Natural killer cell treated with Interleukin-12 subunit alpha and Interleukin-12 subunit beta and Interleukin-15 and Interleukin-18, amount 100 ng/mL, for 72 hours (primary cell): ENCODE data around the gene EFHD2. TPM values are rescaled to one million over a fixed set of nuclear protein-coding genes. Genes with fewer than 3 reads are reported as not detected.
A peak's percentile ranks its signal among the peaks of the same experiment; 100 is the strongest.
"Not testable (repeated sequence)": the region's sequence is repeated elsewhere in the genome, so short reads cannot be mapped to it uniquely, and the experiment has no call there.

Experiments used
- ATAC-seq, 2 donors: fragments of 150-1000 bp; cut with Tn5 transposase in 1 of 2; sonication (Bioruptor Pico), chemical (Tn5 transposase) in 1 of 2; 2 replicates each; pipeline ENCODE4 v1.10.0; 2021
- DNase-seq: peaks from one replicate; pipeline ENCODE4 v3.0.0; 2022; ENCODE audit warnings: low spot score
- H3K27ac Mint-ChIP-seq, 2 donors: 1 replicate in 1 of 2; 2 replicates in 1 of 2; pipeline ENCODE4 v1.8.0; 2022; ENCODE audit warnings: mixed read lengths in 2 of 2, mild to moderate bottlenecking in 1 of 2, moderate library complexity in 1 of 2
- H3K27me3 Mint-ChIP-seq, 2 donors: 1 replicate in 1 of 2; 2 replicates in 1 of 2; pipeline ENCODE4 v1.8.0; 2022; ENCODE audit warnings: mixed read lengths in 2 of 2
- H3K36me3 Mint-ChIP-seq: one replicate; pipeline ENCODE4 v1.8.0; 2022; ENCODE audit warnings: mixed read lengths
- H3K4me1 Mint-ChIP-seq, 2 donors: 1 replicate in 1 of 2; 2 replicates in 1 of 2; pipeline ENCODE4 v1.8.0; 2022; ENCODE audit warnings: low read depth in 2 of 2, mixed read lengths in 2 of 2, mild to moderate bottlenecking in 1 of 2
- H3K4me3 Mint-ChIP-seq: one replicate; pipeline ENCODE4 v1.8.0; 2022; ENCODE audit warnings: mixed read lengths
- H3K9me3 Mint-ChIP-seq: 2 replicates; pipeline ENCODE4 v1.8.0; 2022; ENCODE audit warnings: mixed read lengths
- total RNA-seq, 2 donors: library from RNA; stranded (reverse); gene quantifications; one replicate each; pipeline ENCODE4 v1.2.3, GENCODE V29; 2022

The EFHD2 gene
- total RNA-seq, 2 donors from 2014 or later, result 164 to 185 TPM

- Mint-ChIP-seq H3K4me3 (peak overlapping the region; percentile 61), H3K4me1 (peaks cover 42 to 43% of the 10 kb centered on the region in 2 donors), H3K27ac (peak overlapping the region; percentile 86 to 95), H3K27me3 (no peaks in the 10 kb centered on the region), H3K36me3 (no peaks in the 10 kb centered on the region), H3K9me3 (no peaks in the 10 kb centered on the region)
- DNase-seq (no peak), ATAC-seq (no peak)
These were observed 16.3 kb downstream of the EFHD2 start for GRCh38 chr1:15425958-15426357.

DNA sequence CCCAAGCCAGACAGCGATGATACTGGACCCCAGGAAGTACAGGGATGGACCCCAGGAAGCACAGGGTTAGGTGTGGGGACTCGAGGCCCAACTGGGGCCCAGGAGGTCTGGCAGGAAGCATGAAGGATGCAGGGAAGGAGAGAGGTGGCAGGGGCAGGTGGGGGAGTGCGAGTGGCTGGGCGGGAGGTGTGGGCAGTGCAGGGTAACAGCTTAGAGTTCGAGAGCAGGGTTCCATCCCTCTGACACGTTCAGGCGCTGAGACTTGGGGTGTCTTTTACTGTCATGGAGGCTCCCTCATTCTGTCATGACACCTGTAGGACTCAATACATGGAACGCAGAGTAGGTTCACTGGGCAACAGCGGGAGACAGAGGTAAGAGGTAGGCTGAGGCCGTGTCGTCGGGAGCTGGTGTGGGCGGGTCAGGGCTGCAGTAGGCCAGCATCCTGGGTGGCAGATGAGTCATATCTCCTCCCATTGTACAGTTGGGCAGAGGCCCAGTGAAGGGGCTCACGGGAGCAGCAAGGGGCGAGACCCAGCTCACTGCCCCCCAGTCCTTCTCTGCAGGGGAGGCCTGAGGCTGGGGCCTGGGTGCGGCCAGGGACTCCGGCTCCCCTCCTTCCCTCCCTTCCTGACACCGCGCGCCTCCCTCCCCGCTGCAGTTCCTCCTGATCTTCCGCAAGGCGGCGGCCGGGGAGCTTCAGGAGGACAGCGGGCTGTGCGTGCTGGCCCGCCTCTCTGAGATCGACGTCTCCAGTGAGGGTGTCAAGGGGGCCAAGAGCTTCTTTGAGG lies 17.0 kb downstream of the EFHD2 start:
- ATAC-seq (peak in 1 of 2 donors; percentile 52), DNase-seq (no peak)
- no peaks in the 10 kb centered on the region for H3K36me3 Mint-ChIP-seq
- H3K27ac Mint-ChIP-seq, result peak overlapping the region; percentile 86 to 95
- H3K4me3 Mint-ChIP-seq, result peak overlapping the region; percentile 61
- no peaks in the 10 kb centered on the region for H3K27me3 Mint-ChIP-seq
- H3K9me3 Mint-ChIP-seq, result no peaks in the 10 kb centered on the region
- peaks cover 36% of the 10 kb centered on the region in 2 donors for H3K4me1 Mint-ChIP-seq

- Mint-ChIP-seq H3K36me3 (no peaks in the 10 kb centered on the region), H3K27ac (peak overlapping the region; percentile 66 to 95), H3K27me3 (no peaks in the 10 kb centered on the region), H3K4me1 (peaks cover 34% of the 10 kb centered on the region in 2 donors), H3K4me3 (no peak overlapping the region), H3K9me3 (no peaks in the 10 kb centered on the region)
- ATAC-seq, result peak in 1 of 2 donors; percentile 1
- no peak for DNase-seq
These were observed 17.6 kb downstream of the EFHD2 start for GRCh38 chr1:15427280-15427666.

DNA sequence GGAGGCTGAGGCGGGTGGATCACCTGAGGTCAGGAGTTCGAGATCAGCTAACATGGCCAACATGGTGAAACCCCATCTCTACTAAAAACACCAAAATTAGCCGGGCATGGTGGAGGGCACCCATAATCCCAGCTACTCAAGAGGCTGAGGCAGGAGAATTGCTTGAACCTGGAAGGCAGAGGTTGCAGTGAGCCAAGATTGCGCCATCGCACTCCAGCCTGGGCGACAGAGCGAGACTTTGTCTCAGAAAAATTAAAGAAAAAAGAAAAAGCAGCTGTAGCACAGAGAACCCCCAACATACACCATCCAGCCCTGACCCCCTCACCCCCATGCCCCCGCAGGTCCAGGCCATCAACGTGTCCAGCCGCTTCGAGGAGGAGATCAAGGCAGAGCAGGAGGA lies 18.6 kb downstream of the EFHD2 start:
- Mint-ChIP-seq H3K27ac (peak overlapping the region; percentile 66 to 95), H3K4me1 (peaks cover 32 to 33% of the 10 kb centered on the region in 2 donors)
- DNase-seq, H3K27me3 Mint-ChIP-seq, H3K9me3 Mint-ChIP-seq, H3K36me3 Mint-ChIP-seq, ATAC-seq, H3K4me3 Mint-ChIP-seq: not testable (repeated sequence)

DNA sequence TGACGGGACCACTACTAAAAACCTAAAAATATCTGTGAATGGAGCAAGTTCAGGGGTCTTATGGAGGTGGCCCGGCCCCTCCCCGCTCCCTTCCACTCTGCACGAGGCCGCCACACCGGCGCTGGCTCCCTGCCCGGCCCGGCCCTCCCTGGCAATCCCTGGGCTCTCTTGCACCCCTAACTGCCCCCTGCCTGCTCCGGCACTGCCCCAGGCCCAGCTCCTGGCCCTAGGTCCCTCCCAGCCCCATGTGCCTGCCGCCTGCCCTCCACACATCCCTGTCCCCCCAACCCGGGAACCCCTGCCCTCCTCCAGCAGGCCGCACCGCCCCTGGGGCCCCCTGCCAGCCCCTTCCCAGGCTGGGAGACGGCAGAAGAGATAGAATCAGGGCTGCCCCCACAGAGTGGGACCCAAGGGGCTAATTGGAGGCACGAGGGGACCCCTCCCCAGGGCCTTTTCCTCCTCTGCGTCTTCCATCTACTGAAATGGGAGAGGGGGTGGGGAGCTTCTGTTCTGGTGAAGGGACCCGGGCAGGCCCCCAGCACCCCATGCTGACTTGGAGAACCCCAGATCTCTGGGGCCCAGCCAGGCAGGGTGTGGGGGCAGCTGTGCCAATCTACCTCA lies 19.2 kb downstream of the EFHD2 start:
- Mint-ChIP-seq H3K4me1 (peaks cover 29 to 31% of the 10 kb centered on the region in 2 donors), H3K9me3 (no peaks in the 10 kb centered on the region), H3K27me3 (no peaks in the 10 kb centered on the region), H3K36me3 (no peaks in the 10 kb centered on the region), H3K27ac (no peak overlapping the region), H3K4me3 (no peak overlapping the region)
- ATAC-seq, result no peak
- DNase-seq, result no peak

GRCh38 chr1:15429701-15430149 lies 20.0 kb downstream of the EFHD2 start:
- DNase-seq, result no peak
- no peaks in the 10 kb centered on the region for H3K27me3 Mint-ChIP-seq
- H3K27ac Mint-ChIP-seq, result peak overlapping the region; percentile 62 to 80
- ATAC-seq, result peak; percentile 58 to 60
- no peaks in the 10 kb centered on the region for H3K9me3 Mint-ChIP-seq
- H3K4me3 Mint-ChIP-seq, result no peak overlapping the region
- no peaks in the 10 kb centered on the region for H3K36me3 Mint-ChIP-seq
- peaks cover 24 to 27% of the 10 kb centered on the region in 2 donors for H3K4me1 Mint-ChIP-seq

- Mint-ChIP-seq H3K36me3 (no peaks in the 10 kb centered on the region), H3K4me1 (peaks cover 26% of the 10 kb centered on the region in 2 donors), H3K4me3 (no peak overlapping the region), H3K27ac (peak overlapping the region; percentile 62 to 82), H3K27me3 (no peaks in the 10 kb centered on the region), H3K9me3 (no peaks in the 10 kb centered on the region)
- ATAC-seq (peak; percentile 71), DNase-seq (no peak)
These were observed 21.3 kb downstream of the EFHD2 start for GRCh38 chr1:15430787-15431570.

- no peaks in the 10 kb centered on the region for H3K36me3 Mint-ChIP-seq
- peak overlapping the region; percentile 62 to 82 for H3K27ac Mint-ChIP-seq
- H3K4me1 Mint-ChIP-seq, result peaks cover 20% of the 10 kb centered on the region in 2 donors
- no peaks in the 10 kb centered on the region for H3K9me3 Mint-ChIP-seq
- ATAC-seq, result no peak
- no peak for DNase-seq
- H3K4me3 Mint-ChIP-seq, result no peak overlapping the region
- no peaks in the 10 kb centered on the region for H3K27me3 Mint-ChIP-seq
These were observed 21.9 kb downstream of the EFHD2 start for GRCh38 chr1:15431571-15431948.

DNA sequence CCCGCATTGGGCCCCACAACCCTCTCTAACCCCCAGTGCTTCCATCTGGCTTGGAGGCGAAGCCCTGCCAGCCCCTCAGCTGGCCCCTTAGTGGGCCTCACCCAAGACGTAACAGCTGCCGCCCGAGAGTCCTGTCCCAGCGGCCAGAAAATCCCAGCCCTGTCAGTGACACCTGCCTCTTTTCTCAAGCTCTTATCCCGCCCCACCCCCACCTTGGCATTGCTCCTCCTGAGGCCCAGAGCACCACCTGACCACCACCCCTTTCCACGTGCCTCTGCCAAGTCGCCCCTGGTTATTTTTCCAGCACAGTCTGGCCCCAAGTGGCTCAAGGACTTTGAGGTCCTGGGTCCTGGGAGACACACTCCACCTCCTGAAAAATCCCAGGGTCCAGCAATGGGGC lies 22.6 kb downstream of the EFHD2 start:
- ATAC-seq (no peak), DNase-seq (no peak)
- Mint-ChIP-seq H3K9me3 (no peaks in the 10 kb centered on the region), H3K27ac (peak overlapping the region; percentile 39 to 74), H3K4me1 (peaks cover 18% of the 10 kb centered on the region in 2 donors), H3K4me3 (no peak overlapping the region), H3K36me3 (no peaks in the 10 kb centered on the region), H3K27me3 (no peaks in the 10 kb centered on the region)

DNA sequence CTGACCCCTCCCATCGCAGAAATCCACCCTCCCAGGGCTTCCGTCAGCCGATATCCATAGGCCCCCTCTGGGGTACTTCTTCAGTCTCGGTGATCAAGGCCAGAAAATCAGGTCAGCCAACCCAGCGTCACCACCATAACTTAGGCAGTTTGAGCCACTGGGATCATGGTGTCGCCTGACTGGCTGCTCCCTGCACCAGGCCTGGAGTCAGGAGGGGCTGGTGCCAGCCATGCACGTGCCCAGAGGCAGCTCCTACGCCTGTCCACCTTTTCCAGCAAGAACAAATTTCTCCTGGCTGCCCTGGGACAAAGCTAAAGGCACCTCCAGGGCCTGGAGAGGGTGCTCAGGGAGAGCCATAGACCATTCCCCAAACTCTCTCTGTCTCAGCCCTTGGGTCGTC lies 23.8 kb downstream of the EFHD2 start:
- DNase-seq (no peak), ATAC-seq (no peak)
- Mint-ChIP-seq H3K4me1 (peaks cover 16 to 18% of the 10 kb centered on the region in 2 donors), H3K36me3 (no peaks in the 10 kb centered on the region), H3K27ac (peak overlapping the region in 1 of 2 donors; percentile 74), H3K4me3 (no peak overlapping the region), H3K9me3 (no peaks in the 10 kb centered on the region), H3K27me3 (no peaks in the 10 kb centered on the region)

DNA sequence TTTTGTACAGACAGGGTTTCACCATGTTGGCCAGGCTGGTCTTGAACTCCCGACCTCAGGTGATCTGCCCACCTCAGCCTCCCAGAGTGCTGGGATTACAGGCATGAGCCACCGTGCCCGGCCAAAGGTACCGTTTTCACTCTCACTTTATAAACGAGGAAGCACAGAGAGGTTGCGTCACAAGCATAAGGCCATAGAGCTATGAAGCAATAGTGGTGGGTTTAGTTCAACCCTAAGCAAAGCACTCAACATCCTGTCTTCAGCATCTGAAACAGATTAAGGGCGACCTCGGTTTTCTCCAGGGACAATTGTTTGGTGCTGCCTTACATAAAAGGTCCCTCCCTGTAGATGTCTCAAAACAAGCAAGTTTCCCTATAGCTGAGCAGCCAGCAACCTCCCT lies 25.1 kb downstream of the EFHD2 start:
- not testable (repeated sequence) for H3K4me3 Mint-ChIP-seq, H3K9me3 Mint-ChIP-seq, H3K36me3 Mint-ChIP-seq, DNase-seq, H3K27me3 Mint-ChIP-seq
- Mint-ChIP-seq H3K4me1 (peaks cover 14 to 15% of the 10 kb centered on the region in 2 donors), H3K27ac (peak overlapping the region; percentile 41 to 89)
- peak in 1 of 2 donors; percentile 73 for ATAC-seq

GRCh38 chr1:15435239-15436077 lies 25.8 kb downstream of the EFHD2 start:
- no peak for DNase-seq
- H3K9me3 Mint-ChIP-seq, result no peaks in the 10 kb centered on the region
- H3K27me3 Mint-ChIP-seq, result no peaks in the 10 kb centered on the region
- H3K36me3 Mint-ChIP-seq, result no peaks in the 10 kb centered on the region
- H3K4me3 Mint-ChIP-seq, result no peak overlapping the region
- no peak for ATAC-seq
- H3K4me1 Mint-ChIP-seq, result peaks cover 8 to 9% of the 10 kb centered on the region in 2 donors
- peak overlapping the region; percentile 41 to 89 for H3K27ac Mint-ChIP-seq

GRCh38 chr1:15436881-15437442 lies 27.3 kb downstream of the EFHD2 start:
- ATAC-seq, result no peak
- H3K36me3 Mint-ChIP-seq, result no peaks in the 10 kb centered on the region
- H3K4me3 Mint-ChIP-seq, result no peak overlapping the region
- no peak for DNase-seq
- H3K4me1 Mint-ChIP-seq, result peaks cover 8 to 9% of the 10 kb centered on the region in 2 donors
- H3K9me3 Mint-ChIP-seq, result no peaks in the 10 kb centered on the region
- no peak overlapping the region for H3K27ac Mint-ChIP-seq
- peaks cover 0 to 3% of the 10 kb centered on the region in 2 donors for H3K27me3 Mint-ChIP-seq
